ENCODE results near the gene SCN1A. TPM values are rescaled to one million over a fixed set of nuclear protein-coding genes. Genes with fewer than 3 reads are reported as not detected.

SCN1A gene
- total and polyA plus RNA-seq, 2 of the 13 experiments (the other 11 are each of a cell fraction or from before 2014, with no cell fraction given), result 19.9 to 39.4 TPM

GRCh38 chr2:166135152-166135848, 7.5 kb upstream of the SCN1A start (continued):
- TF ChIP-seq PRMT3 (CRISPR knock-in tag; IDR thresholded peaks at IDR 0.05; ENCODE audit: borderline replicate concordance, low read depth) (no peak), ZBTB7A (CRISPR knock-in tag; IDR thresholded peaks at IDR 0.05) (no peak), ERF (CRISPR knock-in tag; IDR thresholded peaks at IDR 0.05) (no peak), ZBTB49 (CRISPR knock-in tag; IDR thresholded peaks at IDR 0.05; ENCODE audit: borderline replicate concordance) (no peak), TGIF2 (CRISPR knock-in tag; IDR thresholded peaks at IDR 0.05) (no peak; the same call in 1 of the 2 replicates), ADNP (CRISPR knock-in tag; IDR thresholded peaks at IDR 0.05) (no peak), ZNF251 (CRISPR knock-in tag; IDR thresholded peaks at IDR 0.05) (no peak), ZNF232 (CRISPR knock-in tag; IDR thresholded peaks at IDR 0.05; ENCODE audit: borderline replicate concordance) (no peak), GTF3A (CRISPR knock-in tag; conservative IDR thresholded peaks at IDR 0.05) (no peak), JUN (CRISPR knock-in tag; IDR thresholded peaks at IDR 0.05) (no peak), ZNF558 (CRISPR knock-in tag; IDR thresholded peaks at IDR 0.05; ENCODE audit: borderline replicate concordance) (no peak), TFDP1 (CRISPR knock-in tag; IDR thresholded peaks at IDR 0.05; ENCODE audit: borderline replicate concordance) (no peak), ZKSCAN8 (CRISPR knock-in tag; IDR thresholded peaks at IDR 0.05; ENCODE audit: borderline replicate concordance) (peak; percentile 91), PTBP1 (IDR thresholded peaks at IDR 0.05; ENCODE audit: low read depth, low read length, poor library complexity, severe bottlenecking) (no peak), ZNF280D (CRISPR knock-in tag; IDR thresholded peaks at IDR 0.05) (no peak), ZNF468 (CRISPR knock-in tag; IDR thresholded peaks at IDR 0.05) (no peak), ZNF746 (CRISPR knock-in tag; IDR thresholded peaks at IDR 0.05) (no peak), ZNF713 (CRISPR knock-in tag; IDR thresholded peaks at IDR 0.05) (no peak), BATF2 (CRISPR knock-in tag; IDR thresholded peaks at IDR 0.05) (no peak), POGZ (CRISPR knock-in tag; IDR thresholded peaks at IDR 0.05) (peak; percentile 63; the same call in 1 of the 2 replicates), HMG20B (CRISPR knock-in tag; conservative IDR thresholded peaks at IDR 0.05) (0 out of 2 replicates have a peak, but pooled peaks have one; percentile 38), ZNF672 (CRISPR knock-in tag; IDR thresholded peaks at IDR 0.05) (no peak), SMARCE1 (IDR thresholded peaks at IDR 0.05; ENCODE audit: borderline replicate concordance) (peak; percentile 11; the same call in 1 of the 2 replicates), MLLT10 (CRISPR knock-in tag; IDR thresholded peaks at IDR 0.05) (no peak), ZSCAN31 (CRISPR knock-in tag; IDR thresholded peaks at IDR 0.05; ENCODE audit: low read depth) (no peak)
